ENCODE data around the gene RPS6KA4.

The RPS6KA4 gene

GRCh38 chr11:64372802-64373597 is 14.0 kb downstream of the RPS6KA4 start:
- DNase-seq = no peak
- TF ChIP-seq GATA1 (IDR thresholded peaks at IDR 0.05; ENCODE audit: low read depth, low read length) (no peak), POLR2A (IDR thresholded peaks at IDR 0.05; ENCODE audit: low read length) (no peak)

- no peak for DNase-seq
- TF ChIP-seq GATA1 (IDR thresholded peaks at IDR 0.05; ENCODE audit: low read depth, low read length) = no peak
- TF ChIP-seq POLR2A (IDR thresholded peaks at IDR 0.05; ENCODE audit: low read length) = no peak
Observed at GRCh38 chr11:64373598-64373974, 14.6 kb downstream of the RPS6KA4 start.

- DNase-seq = no peak
Observed at GRCh38 chr11:64376071-64376470, 17.1 kb downstream of the RPS6KA4 start.

GRCh38 chr11:64378335-64378880 is 19.4 kb downstream of the RPS6KA4 start:
- DNase-seq = no peak
- no peak for TF ChIP-seq POLR2A (IDR thresholded peaks at IDR 0.05; ENCODE audit: low read length)
- no peak for TF ChIP-seq GATA1 (IDR thresholded peaks at IDR 0.05; ENCODE audit: low read depth, low read length)

More at GRCh38 chr11:64376071-64376470, 17.1 kb downstream of the RPS6KA4 start:
- no peak for TF ChIP-seq GATA1 (IDR thresholded peaks at IDR 0.05; ENCODE audit: low read depth, low read length)

GRCh38 chr11:64379160-64379559 is 20.2 kb downstream of the RPS6KA4 start:
- TF ChIP-seq GATA1 (IDR thresholded peaks at IDR 0.05; ENCODE audit: low read depth, low read length) (no peak), POLR2A (IDR thresholded peaks at IDR 0.05; ENCODE audit: low read length) (no peak)
- DNase-seq = no peak

GRCh38 chr11:64379817-64380709 is 21.1 kb downstream of the RPS6KA4 start:
- TF ChIP-seq POLR2A (IDR thresholded peaks at IDR 0.05; ENCODE audit: low read length) = no peak
- TF ChIP-seq GATA1 (IDR thresholded peaks at IDR 0.05; ENCODE audit: low read depth, low read length) = no peak

GRCh38 chr11:64381350-64381749 is 22.4 kb downstream of the RPS6KA4 start:
- DNase-seq = no peak
- no peak for TF ChIP-seq POLR2A (IDR thresholded peaks at IDR 0.05; ENCODE audit: low read length)
- no peak for TF ChIP-seq GATA1 (IDR thresholded peaks at IDR 0.05; ENCODE audit: low read depth, low read length)

More at GRCh38 chr11:64379817-64380709, 21.1 kb downstream of the RPS6KA4 start:
- DNase-seq = no peak

- no peak for DNase-seq
- TF ChIP-seq GATA1 (IDR thresholded peaks at IDR 0.05; ENCODE audit: low read depth, low read length) = no peak
Observed at GRCh38 chr11:64382047-64382446, 23.1 kb downstream of the RPS6KA4 start.

GRCh38 chr11:64382586-64382985 is 23.6 kb downstream of the RPS6KA4 start:
- no peak for TF ChIP-seq GATA1 (IDR thresholded peaks at IDR 0.05; ENCODE audit: low read depth, low read length)
- TF ChIP-seq POLR2A (IDR thresholded peaks at IDR 0.05; ENCODE audit: low read length) = no peak
- DNase-seq = no peak

- no peak for DNase-seq
- TF ChIP-seq GATA1 (IDR thresholded peaks at IDR 0.05; ENCODE audit: low read depth, low read length) (no peak), POLR2A (IDR thresholded peaks at IDR 0.05; ENCODE audit: low read length) (no peak)
Observed at GRCh38 chr11:64383580-64383979, 24.6 kb downstream of the RPS6KA4 start.

- no peak for TF ChIP-seq GATA1 (IDR thresholded peaks at IDR 0.05; ENCODE audit: low read depth, low read length)
- DNase-seq = no peak
Observed at GRCh38 chr11:64384028-64384737, 25.2 kb downstream of the RPS6KA4 start.

- DNase-seq = no peak
- TF ChIP-seq GATA1 (IDR thresholded peaks at IDR 0.05; ENCODE audit: low read depth, low read length) (no peak), POLR2A (IDR thresholded peaks at IDR 0.05; ENCODE audit: low read length) (no peak)
Observed at GRCh38 chr11:64384981-64385944, 26.3 kb downstream of the RPS6KA4 start.

Data from erythroblast (primary cell).